Loucy (cell line): Measurements from ENCODE around the gene ZNF423.

Experiments
- EZH2phosphoT487 ChIP-seq: fragments of 200-600 bp; IDR thresholded peaks from 2 replicates; pipeline ENCODE4 v1.6.1; 2018; ENCODE audit warnings: antibody characterized with exemption, mild to moderate bottlenecking, moderate library complexity, borderline replicate concordance
- TF ChIP-seq, protein P1 (sequence below): fragments of 200-600 bp; sonication (generic); conservative IDR thresholded peaks from 2 replicates; pipeline ENCODE4 v1.5.1; 2014; ENCODE audit warnings: mild to moderate bottlenecking, antibody characterized with exemption, low read length

DNA sequence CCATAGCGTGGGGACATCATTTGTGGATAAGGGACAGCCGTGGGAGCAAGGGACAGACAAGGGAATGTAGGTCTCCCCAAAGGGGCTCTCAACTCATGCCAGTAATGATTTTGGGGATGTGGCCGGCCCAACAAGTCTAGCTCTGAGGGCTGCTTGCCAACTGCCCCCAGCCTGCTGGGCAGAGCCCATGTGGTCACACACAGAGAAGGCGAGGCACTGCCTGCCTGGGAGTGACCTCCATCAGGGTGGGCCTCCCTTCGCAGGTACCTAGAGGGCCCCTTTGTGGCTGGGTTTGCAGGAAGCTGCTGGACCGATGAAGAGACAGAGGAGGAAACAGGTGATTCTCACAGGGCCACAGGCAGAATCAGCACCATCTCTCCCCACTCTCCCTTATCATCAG is 305.2 kb downstream of the ZNF423 start:
- TF ChIP-seq, protein P1, sequence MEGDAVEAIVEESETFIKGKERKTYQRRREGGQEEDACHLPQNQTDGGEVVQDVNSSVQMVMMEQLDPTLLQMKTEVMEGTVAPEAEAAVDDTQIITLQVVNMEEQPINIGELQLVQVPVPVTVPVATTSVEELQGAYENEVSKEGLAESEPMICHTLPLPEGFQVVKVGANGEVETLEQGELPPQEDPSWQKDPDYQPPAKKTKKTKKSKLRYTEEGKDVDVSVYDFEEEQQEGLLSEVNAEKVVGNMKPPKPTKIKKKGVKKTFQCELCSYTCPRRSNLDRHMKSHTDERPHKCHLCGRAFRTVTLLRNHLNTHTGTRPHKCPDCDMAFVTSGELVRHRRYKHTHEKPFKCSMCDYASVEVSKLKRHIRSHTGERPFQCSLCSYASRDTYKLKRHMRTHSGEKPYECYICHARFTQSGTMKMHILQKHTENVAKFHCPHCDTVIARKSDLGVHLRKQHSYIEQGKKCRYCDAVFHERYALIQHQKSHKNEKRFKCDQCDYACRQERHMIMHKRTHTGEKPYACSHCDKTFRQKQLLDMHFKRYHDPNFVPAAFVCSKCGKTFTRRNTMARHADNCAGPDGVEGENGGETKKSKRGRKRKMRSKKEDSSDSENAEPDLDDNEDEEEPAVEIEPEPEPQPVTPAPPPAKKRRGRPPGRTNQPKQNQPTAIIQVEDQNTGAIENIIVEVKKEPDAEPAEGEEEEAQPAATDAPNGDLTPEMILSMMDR: no peak
- TF ChIP-seq EZH2phosphoT487: no peak
